Mucosa of rectum (tissue), 2 donors: Measurements from ENCODE around the gene PPP4R1.

Experiments used
- H3K27ac ChIP-seq, 2 donors: one replicate each; pipeline ENCODE4 v1.7.0; 2013; ENCODE audit warnings: inconsistent platforms in 2 of 2, low read depth in 2 of 2, low read length in 2 of 2
- H3K27me3 ChIP-seq, 2 donors: one replicate each; pipeline ENCODE4 v1.7.0; 2013; ENCODE audit warnings: low read length in 2 of 2; ENCODE audit not compliant: control insufficient read depth in 2 of 2, insufficient read depth in 2 of 2
- H3K36me3 ChIP-seq, 2 donors: one replicate each; pipeline ENCODE4 v1.7.0; 2013; ENCODE audit warnings: low read length in 2 of 2; ENCODE audit not compliant: control insufficient read depth in 2 of 2, insufficient read depth in 2 of 2
- H3K4me1 ChIP-seq, 2 donors: one replicate each; pipeline ENCODE4 v1.7.0; 2013; ENCODE audit warnings: low read length in 2 of 2, mild to moderate bottlenecking in 1 of 2; ENCODE audit not compliant: control insufficient read depth in 2 of 2, insufficient read depth in 2 of 2
- H3K4me3 ChIP-seq, 2 donors: one replicate each; pipeline ENCODE4 v1.7.0; 2013; ENCODE audit warnings: low read length in 2 of 2
- H3K9ac ChIP-seq, 2 donors: one replicate each; pipeline ENCODE4 v1.7.0; 2013; ENCODE audit warnings: low read length in 2 of 2, low read depth in 1 of 2, mild to moderate bottlenecking in 1 of 2
- H3K9me3 ChIP-seq, 2 donors: one replicate each; pipeline ENCODE4 v1.7.0; 2013; ENCODE audit warnings: low read length in 2 of 2; ENCODE audit not compliant: control insufficient read depth in 2 of 2
- donor health status: healthy.
- donor health status: Normal muscosa, but diverticular disease.

The PPP4R1 gene

GRCh38 chr18:9536354-9537152 is 77.8 kb downstream of the PPP4R1 start:
- H3K4me3 ChIP-seq, result no peak overlapping the region
- H3K9me3 ChIP-seq, result no peaks in the 10 kb centered on the region
- H3K9ac ChIP-seq, result no peak overlapping the region
- H3K27me3 ChIP-seq, result no peaks in the 10 kb centered on the region
- no peak overlapping the region for H3K27ac ChIP-seq
- no peaks in the 10 kb centered on the region for H3K4me1 ChIP-seq
- H3K36me3 ChIP-seq, result peaks cover 52 to 62% of the 10 kb centered on the region in 2 donors

DNA sequence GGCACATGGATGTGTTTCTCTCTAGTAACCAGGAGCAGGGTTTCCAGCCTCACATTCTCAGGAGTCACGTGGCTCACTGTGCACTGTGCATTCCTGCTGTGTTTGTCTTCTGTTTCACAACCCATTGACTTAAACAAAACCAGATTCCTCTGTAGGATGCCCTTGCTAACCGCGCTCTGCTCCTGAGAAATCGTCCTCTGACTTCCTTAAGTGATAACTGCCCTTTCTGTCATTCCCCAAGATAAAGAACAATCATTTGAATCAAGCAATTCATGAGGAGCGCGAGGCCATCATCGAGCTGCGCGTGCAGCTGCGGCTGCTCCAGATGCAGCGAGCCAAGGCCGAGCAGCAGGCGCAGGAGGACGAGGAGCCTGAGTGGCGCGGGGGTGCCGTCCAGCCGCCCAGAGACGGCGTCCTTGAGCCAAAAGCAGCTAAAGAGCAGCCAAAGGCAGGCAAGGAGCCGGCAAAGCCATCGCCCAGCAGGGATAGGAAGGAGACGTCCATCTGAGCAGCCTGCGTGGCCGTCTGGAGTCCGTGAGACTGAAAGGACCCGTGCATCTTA is 78.8 kb downstream of the PPP4R1 start:
- no peak overlapping the region for H3K9ac ChIP-seq
- H3K4me3 ChIP-seq, result no peak overlapping the region
- H3K27ac ChIP-seq, result no peak overlapping the region
- no peaks in the 10 kb centered on the region for H3K9me3 ChIP-seq
- H3K27me3 ChIP-seq, result no peaks in the 10 kb centered on the region
- H3K36me3 ChIP-seq, result peaks cover 52 to 62% of the 10 kb centered on the region in 2 donors
- H3K4me1 ChIP-seq, result no peaks in the 10 kb centered on the region

GRCh38 chr18:9534844-9535243 is 79.5 kb downstream of the PPP4R1 start:
- no peaks in the 10 kb centered on the region for H3K27me3 ChIP-seq
- H3K9me3 ChIP-seq, result no peaks in the 10 kb centered on the region
- H3K4me1 ChIP-seq, result no peaks in the 10 kb centered on the region
- H3K27ac ChIP-seq, result no peak overlapping the region
- no peak overlapping the region for H3K4me3 ChIP-seq
- peaks cover 51 to 59% of the 10 kb centered on the region in 2 donors for H3K36me3 ChIP-seq
- H3K9ac ChIP-seq, result no peak overlapping the region

GRCh38 chr18:9531791-9532410 is 82.5 kb downstream of the PPP4R1 start:
- H3K4me3 ChIP-seq, result no peak overlapping the region
- H3K27ac ChIP-seq, result no peak overlapping the region
- no peaks in the 10 kb centered on the region for H3K27me3 ChIP-seq
- no peaks in the 10 kb centered on the region for H3K9me3 ChIP-seq
- H3K4me1 ChIP-seq, result no peaks in the 10 kb centered on the region
- H3K9ac ChIP-seq, result no peak overlapping the region
- H3K36me3 ChIP-seq, result peaks cover 42 to 52% of the 10 kb centered on the region in 2 donors

- Histone ChIP-seq H3K27me3 (no peaks in the 10 kb centered on the region), H3K36me3 (peaks cover 36 to 45% of the 10 kb centered on the region in 2 donors), H3K4me3 (no peak overlapping the region), H3K27ac (no peak overlapping the region), H3K9me3 (no peaks in the 10 kb centered on the region), H3K9ac (no peak overlapping the region), H3K4me1 (no peaks in the 10 kb centered on the region)
Measured at GRCh38 chr18:9530226-9531009, 83.9 kb downstream of the PPP4R1 start.

GRCh38 chr18:9526458-9526857 is 87.9 kb downstream of the PPP4R1 start:
- H3K9me3 ChIP-seq, result no peaks in the 10 kb centered on the region
- H3K36me3 ChIP-seq, result peaks cover 17 to 25% of the 10 kb centered on the region in 2 donors
- H3K27ac ChIP-seq, result no peak overlapping the region
- H3K9ac ChIP-seq, result no peak overlapping the region
- H3K27me3 ChIP-seq, result no peaks in the 10 kb centered on the region
- no peak overlapping the region for H3K4me3 ChIP-seq
- no peaks in the 10 kb centered on the region for H3K4me1 ChIP-seq

DNA sequence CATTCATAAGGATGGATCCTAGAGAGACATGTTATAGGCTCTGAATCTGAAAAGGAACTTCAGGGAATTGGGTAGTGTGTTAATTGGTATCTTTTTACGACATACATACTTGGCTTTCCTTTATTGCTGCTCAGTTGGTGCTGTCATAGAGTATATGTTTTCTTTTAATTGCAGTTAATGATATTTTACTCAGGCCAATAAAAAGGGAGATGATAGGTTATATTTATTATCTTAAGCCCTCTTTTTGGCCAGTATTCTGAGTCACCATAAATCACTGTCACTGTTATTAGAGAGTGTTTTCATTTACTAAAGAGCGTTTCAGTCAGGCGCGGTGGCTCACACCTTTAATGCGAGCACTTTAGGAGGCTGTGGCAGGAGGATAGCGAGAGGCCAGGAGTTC is 91.4 kb downstream of the PPP4R1 start:
- Histone ChIP-seq H3K36me3 (peaks cover 9 to 26% of the 10 kb centered on the region in 2 donors), H3K27me3 (no peaks in the 10 kb centered on the region)

GRCh38 chr18:9521770-9522169 is 92.6 kb downstream of the PPP4R1 start:
- Histone ChIP-seq H3K27me3 (no peaks in the 10 kb centered on the region), H3K4me3 (no peak overlapping the region), H3K27ac (peak overlapping the region in 1 of 2 donors; percentile 18), H3K4me1 (no peaks in the 10 kb centered on the region), H3K9me3 (no peaks in the 10 kb centered on the region), H3K36me3 (peaks cover 11 to 26% of the 10 kb centered on the region in 2 donors), H3K9ac (no peak overlapping the region)

More for the DNA sequence above, 91.4 kb downstream of the PPP4R1 start:
- H3K4me3 ChIP-seq, result no peak overlapping the region
- no peaks in the 10 kb centered on the region for H3K4me1 ChIP-seq
- no peaks in the 10 kb centered on the region for H3K9me3 ChIP-seq
- H3K9ac ChIP-seq, result no peak overlapping the region
- no peak overlapping the region for H3K27ac ChIP-seq

DNA sequence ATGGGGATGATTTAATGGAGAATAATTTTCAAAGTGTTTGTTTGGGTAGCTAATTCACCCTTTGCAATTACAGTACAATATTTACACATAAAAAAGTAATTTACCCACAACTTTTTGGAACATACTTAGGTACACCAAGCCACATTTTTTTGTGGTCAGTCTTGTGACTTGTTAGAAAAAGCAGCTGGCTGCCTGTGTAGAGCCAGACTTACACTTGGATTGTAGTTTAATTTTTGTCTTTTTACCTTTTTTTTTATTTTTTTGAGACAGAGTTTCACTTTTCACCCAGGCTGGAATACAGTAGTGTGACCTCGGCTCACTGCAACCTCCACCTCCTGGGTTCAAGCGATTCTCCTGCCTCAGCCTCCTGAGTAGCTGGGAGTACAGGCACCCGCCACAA is 93.7 kb downstream of the PPP4R1 start:
- no peak overlapping the region for H3K4me3 ChIP-seq
- H3K36me3 ChIP-seq, result peaks cover 7 to 22% of the 10 kb centered on the region in 2 donors
- no peak overlapping the region for H3K27ac ChIP-seq

DNA sequence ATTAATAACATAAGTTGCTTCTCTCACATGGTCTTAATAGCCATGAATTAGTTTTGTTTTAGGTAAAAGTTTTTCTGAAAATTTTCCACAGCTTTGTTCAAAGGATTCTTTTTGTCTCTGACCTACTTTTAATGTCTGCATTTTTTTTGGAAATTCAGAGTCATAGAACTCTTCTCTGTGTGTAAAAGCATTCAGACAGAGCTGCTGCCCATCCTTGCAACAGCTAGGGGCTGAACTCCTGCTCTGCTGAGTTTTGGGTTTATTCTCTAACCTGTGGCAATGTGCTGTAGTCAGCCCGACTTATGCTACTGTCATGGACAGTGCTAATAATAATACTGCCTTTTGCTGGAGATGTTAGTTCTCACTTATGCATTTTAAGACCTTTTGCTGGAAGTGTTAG is 95.0 kb downstream of the PPP4R1 start:
- Histone ChIP-seq H3K36me3 (peaks cover 2 to 19% of the 10 kb centered on the region in 2 donors), H3K9me3 (no peaks in the 10 kb centered on the region), H3K27me3 (no peaks in the 10 kb centered on the region), H3K9ac (no peak overlapping the region), H3K27ac (no peak overlapping the region), H3K4me1 (no peaks in the 10 kb centered on the region), H3K4me3 (no peak overlapping the region)

More for the DNA sequence above, 93.7 kb downstream of the PPP4R1 start:
- Histone ChIP-seq H3K4me1 (no peaks in the 10 kb centered on the region), H3K9ac (no peak overlapping the region), H3K9me3 (no peaks in the 10 kb centered on the region), H3K27me3 (no peaks in the 10 kb centered on the region)
